HepG2 (cell line): ENCODE results near the gene PDCD10.

Experiments used
- FOSL1 ChIP-seq: sonication (generic); formaldehyde crosslinking; IDR thresholded peaks from 2 replicates; pipeline ENCODE4 v1.9.0; 2021; ENCODE audit warnings: missing genetic modification reagents, borderline replicate concordance
- HDAC2 ChIP-seq: sonication (generic); formaldehyde crosslinking; IDR thresholded peaks from 2 replicates; pipeline ENCODE4 v1.4.0; 2020; ENCODE audit warnings: missing genetic modification reagents
- JUND ChIP-seq: sonication (generic); formaldehyde crosslinking; IDR thresholded peaks from 2 replicates; pipeline ENCODE4 v1.8.0; 2022; ENCODE audit warnings: mild to moderate bottlenecking, missing genetic modification reagents
- KLF16 ChIP-seq, 2 experiments: sonication (generic) in 1 of 2; formaldehyde crosslinking in 1 of 2; IDR thresholded peaks; 2 replicates each; pipeline versions ENCODE4 v1.6.1 to v1.8.0; 2016 to 2023; ENCODE audit warnings: missing genetic modification reagents in 2 of 2, missing compliant biosample characterization in 1 of 2
- TARDBP ChIP-seq: sonication (generic); formaldehyde crosslinking; IDR thresholded peaks from 2 replicates; pipeline ENCODE4 v1.8.0; 2022; ENCODE audit warnings: mild to moderate bottlenecking, missing genetic modification reagents
- ZFX ChIP-seq: sonication (generic); formaldehyde crosslinking; IDR thresholded peaks from 2 replicates; pipeline ENCODE4 v1.4.0; 2020; ENCODE audit warnings: mild to moderate bottlenecking, low read depth, missing genetic modification reagents, moderate library complexity
- TF ChIP-seq, protein P1 (sequence below): sonication (generic); formaldehyde crosslinking; IDR thresholded peaks from 2 replicates; pipeline ENCODE4 v1.4.0; 2020; ENCODE audit warnings: missing genetic modification reagents

DNA sequence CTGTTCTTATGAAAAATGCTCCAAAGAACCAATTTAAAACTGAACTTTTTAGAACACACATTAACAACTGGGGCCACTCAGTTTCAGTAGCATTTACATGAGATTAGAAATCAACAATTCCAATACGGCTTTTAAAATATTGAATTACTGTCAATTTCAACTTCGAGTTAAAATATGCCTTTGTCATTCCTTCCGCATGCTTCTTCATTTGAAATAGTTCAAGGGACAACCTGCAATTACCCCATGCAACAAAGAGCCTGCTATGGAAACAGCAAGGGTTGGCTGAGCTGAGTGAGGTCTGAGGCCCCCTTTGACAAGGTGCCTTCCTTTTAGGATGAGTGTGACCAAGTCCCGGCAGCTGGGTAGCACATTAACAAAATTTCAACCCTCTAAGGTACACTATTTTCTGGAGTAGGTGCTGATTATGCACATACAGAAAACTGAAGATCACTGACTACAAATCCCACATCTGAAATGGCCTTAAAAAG lies 11.6 kb downstream of the PDCD10 start:
- TF ChIP-seq JUND (CRISPR knock-in tag) (no peak), ZFX (no peak), TARDBP (CRISPR knock-in tag) (no peak), KLF16 (CRISPR knock-in tag; IDR thresholded peaks at IDR 0.05) (no peak), HDAC2 (CRISPR knock-in tag) (no peak), FOSL1 (no peak)
- TF ChIP-seq, protein P1, sequence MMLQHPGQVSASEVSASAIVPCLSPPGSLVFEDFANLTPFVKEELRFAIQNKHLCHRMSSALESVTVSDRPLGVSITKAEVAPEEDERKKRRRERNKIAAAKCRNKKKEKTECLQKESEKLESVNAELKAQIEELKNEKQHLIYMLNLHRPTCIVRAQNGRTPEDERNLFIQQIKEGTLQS (CRISPR knock-in tag): no peak
